Mesenteric fat pad (tissue), 1 donor: ENCODE data around the gene SAMMSON. TPM values are rescaled to one million over a fixed set of nuclear protein-coding genes. Genes with fewer than 3 reads are reported as not detected.

Source experiments
- DNase-seq: peaks from one replicate; pipeline ENCODE4 v3.0.0-alpha.2; 2020; ENCODE audit warnings: low spot score
- long read RNA-seq: library from polyadenylated mRNA; unstranded; transcript quantifications from one replicate; pipeline ENCODE4 v2.0.0, GENCODE V29; 2020
- total RNA-seq: library from RNA; stranded (reverse); fragmentation: NEBNext Ultra II Directional; extraction: Animal tissue kit (Norgen Biotek cat#: 25700); gene quantifications from one replicate; pipeline ENCODE4 v1.2.1, GENCODE V29; 2021
- donor health status: DM: yes; HTN: yes; CAD: no.

SAMMSON gene
- not detected for total RNA-seq
- long read RNA-seq: 0 reads

- no peak for DNase-seq
These were observed at the start of gene SAMMSON for GRCh38 chr3:69999140-70000027. Gene SAMMSON, plus strand, starts transcription at chr3:69999733.

GRCh38 chr3:69951616-69952015, 47.9 kb upstream of the SAMMSON start:
- no peak for DNase-seq

GRCh38 chr3:69959581-69959980, 40.0 kb upstream of the SAMMSON start:
- no peak for DNase-seq

- DNase-seq: no peak
These were observed 37.7 kb upstream of the SAMMSON start for GRCh38 chr3:69961706-69962439.

- no peak for DNase-seq
These were observed 35.9 kb upstream of the SAMMSON start for GRCh38 chr3:69963643-69964042.

GRCh38 chr3:69967156-69967555, 32.4 kb upstream of the SAMMSON start:
- DNase-seq: no peak

- DNase-seq: no peak
These were observed 28.7 kb upstream of the SAMMSON start for GRCh38 chr3:69970827-69971226.

GRCh38 chr3:69972672-69973071, 26.9 kb upstream of the SAMMSON start:
- DNase-seq: no peak

- DNase-seq: no peak
These were observed 23.5 kb upstream of the SAMMSON start for GRCh38 chr3:69976021-69976420.

GRCh38 chr3:69983546-69984265, 15.8 kb upstream of the SAMMSON start:
- DNase-seq: no peak

- no peak for DNase-seq
These were observed 14.3 kb upstream of the SAMMSON start for GRCh38 chr3:69985266-69985665.

- no peak for DNase-seq
These were observed 13.1 kb upstream of the SAMMSON start for GRCh38 chr3:69986419-69986818.

- no peak for DNase-seq
These were observed 11.7 kb upstream of the SAMMSON start for GRCh38 chr3:69987833-69988232.

- no peak for DNase-seq
These were observed 5.8 kb upstream of the SAMMSON start for GRCh38 chr3:69993757-69994156.

- no peak for DNase-seq
These were observed 4.6 kb upstream of the SAMMSON start for GRCh38 chr3:69994919-69995318.

GRCh38 chr3:69997631-69998307, 1.8 kb upstream of the SAMMSON start:
- DNase-seq: no peak

- DNase-seq: no peak
These were observed 784 bp upstream of the SAMMSON start for GRCh38 chr3:69998759-69999139.

- DNase-seq: no peak
These were observed 486 bp downstream of the SAMMSON start for GRCh38 chr3:70000028-70000410.

GRCh38 chr3:70000563-70001081, 1.1 kb downstream of the SAMMSON start:
- DNase-seq: no peak

GRCh38 chr3:70003119-70003518, 3.6 kb downstream of the SAMMSON start:
- no peak for DNase-seq

- no peak for DNase-seq
These were observed 6.6 kb downstream of the SAMMSON start for GRCh38 chr3:70006089-70006488.
